K562 (cell line): ENCODE results near the gene BBLN. TPM values are rescaled to one million over a fixed set of nuclear protein-coding genes. Genes with fewer than 3 reads are reported as not detected.

Source experiments
- CBX3 ChIP-seq, 2 experiments: IDR thresholded peaks; 1 replicate in 1 of 2; 2 replicates in 1 of 2; pipeline ENCODE4 v1.6.1; 2012; ENCODE audit warnings: inconsistent platforms in 2 of 2, low read length in 2 of 2, borderline replicate concordance in 1 of 2, control low read depth in 1 of 2
- CCAR2 ChIP-seq: fragments of 200-400 bp; formaldehyde crosslinking; IDR thresholded peaks from 2 replicates; pipeline ENCODE4 v1.6.1; 2017; ENCODE audit warnings: mild to moderate bottlenecking, low read depth, low read length
- HLTF ChIP-seq: fragments of 450-650 bp; IDR thresholded peaks from 2 replicates; pipeline ENCODE4 v1.6.1; 2016
- HNRNPK ChIP-seq: fragments of 200-400 bp; formaldehyde crosslinking; IDR thresholded peaks from one replicate; pipeline ENCODE4 v1.6.1; 2018; ENCODE audit warnings: mild to moderate bottlenecking, low read depth, low read length; ENCODE audit not compliant: poor library complexity, severe bottlenecking
- HNRNPL ChIP-seq: fragments of 200-400 bp; formaldehyde crosslinking; IDR thresholded peaks from 2 replicates; pipeline ENCODE4 v1.6.1; 2017; ENCODE audit warnings: low read depth, mild to moderate bottlenecking, low read length
- MEF2A ChIP-seq: IDR thresholded peaks from 2 replicates; pipeline ENCODE4 v1.6.1; 2011; ENCODE audit warnings: low read depth, mild to moderate bottlenecking, low read length, moderate library complexity; ENCODE audit not compliant: control insufficient read depth
- MEF2D ChIP-seq: conservative IDR thresholded peaks from 2 replicates; pipeline ENCODE4 v1.6.1; 2016; ENCODE audit warnings: low read depth, missing genetic modification characterization, missing compliant biosample characterization
- NUFIP1 ChIP-seq: fragments of 450-650 bp; IDR thresholded peaks from 2 replicates; pipeline ENCODE4 v1.6.1; 2018; ENCODE audit not compliant: partially characterized antibody
- OTX1 ChIP-seq: fragments of 450-650 bp; formaldehyde crosslinking; IDR thresholded peaks from 2 replicates; pipeline ENCODE4 v1.4.0; 2022; ENCODE audit warnings: mild to moderate bottlenecking
- RBM25 ChIP-seq: fragments of 200-400 bp; formaldehyde crosslinking; IDR thresholded peaks from 2 replicates; pipeline ENCODE4 v1.6.1; 2018; ENCODE audit warnings: low read length, low read depth, moderate library complexity; ENCODE audit not compliant: severe bottlenecking
- SIN3B ChIP-seq: fragments of 450-650 bp; IDR thresholded peaks from 2 replicates; pipeline ENCODE4 v1.6.1; 2017; ENCODE audit warnings: low read depth, mild to moderate bottlenecking, moderate library complexity
- SMAD1 ChIP-seq: fragments of 150-350 bp; IDR thresholded peaks from 2 replicates; pipeline ENCODE4 v1.6.1; 2014; ENCODE audit warnings: low read length, low read depth; ENCODE audit not compliant: partially characterized antibody
- ZC3H8 ChIP-seq: fragments of 450-650 bp; IDR thresholded peaks from 2 replicates; pipeline ENCODE4 v1.6.1; 2017
- ZNF561 ChIP-seq: fragments of 450-650 bp; formaldehyde crosslinking; conservative IDR thresholded peaks from 2 replicates; pipeline ENCODE4 v1.4.0; 2020; ENCODE audit warnings: mild to moderate bottlenecking, moderate library complexity
- polyA plus RNA-seq, 8 experiments: library from polyadenylated mRNA; depleted of rRNA in 4 of 8; stranded (reverse) in 5 of 8; unstranded in 3 of 8; fragments of >200 nt; fragmentation: Nextera tagmentation in 2 of 8; fragmentation: Illumina TruSeq in 1 of 8; extraction: Ambion mirVana in 2 of 8; extraction: Trizol in 1 of 8; gene quantifications; 2 replicates each; pipeline versions ENCODE4 v1.2.1 to v1.2.3, GENCODE V29; 2011 to 2014; ENCODE audit warnings: inconsistent platforms in 1 of 8, missing spikeins in 1 of 8
- total RNA-seq, 7 experiments: library from RNA; depleted of rRNA in 6 of 7; stranded (reverse); fragments of >200 nt in 6 of 7; fragmentation: Illumina TruSeq in 2 of 7; extraction: Trizol in 2 of 7; gene quantifications; 2 replicates each; pipeline versions ENCODE4 v1.2.1 to v1.2.3, GENCODE V29; 2011 to 2021; ENCODE audit warnings: low replicate concordance in 1 of 7
- TF ChIP-seq, protein P1 (sequence below): sonication (generic); formaldehyde crosslinking; IDR thresholded peaks from 2 replicates; pipeline ENCODE4 v1.9.0; 2022; ENCODE audit warnings: mild to moderate bottlenecking, missing genetic modification reagents
- TF ChIP-seq, protein P2 (sequence below): fragments of 450-650 bp; IDR thresholded peaks from 2 replicates; pipeline ENCODE4 v1.7.0; 2016; ENCODE audit warnings: borderline replicate concordance
- TF ChIP-seq, protein P3 (sequence below), 2 experiments: fragments of 450-650 bp; formaldehyde crosslinking in 1 of 2; IDR thresholded peaks; 2 replicates each; pipeline versions ENCODE4 v1.4.0 to v1.6.1; 2014 to 2020; ENCODE audit warnings: mild to moderate bottlenecking in 2 of 2, borderline replicate concordance in 1 of 2, low read depth in 1 of 2

BBLN gene
- total and polyA plus RNA-seq, 9 of the 15 experiments (the other 6 are each of a cell fraction or from before 2014, with no cell fraction given): 4.2 to 331 (median 87.1) TPM

DNA sequence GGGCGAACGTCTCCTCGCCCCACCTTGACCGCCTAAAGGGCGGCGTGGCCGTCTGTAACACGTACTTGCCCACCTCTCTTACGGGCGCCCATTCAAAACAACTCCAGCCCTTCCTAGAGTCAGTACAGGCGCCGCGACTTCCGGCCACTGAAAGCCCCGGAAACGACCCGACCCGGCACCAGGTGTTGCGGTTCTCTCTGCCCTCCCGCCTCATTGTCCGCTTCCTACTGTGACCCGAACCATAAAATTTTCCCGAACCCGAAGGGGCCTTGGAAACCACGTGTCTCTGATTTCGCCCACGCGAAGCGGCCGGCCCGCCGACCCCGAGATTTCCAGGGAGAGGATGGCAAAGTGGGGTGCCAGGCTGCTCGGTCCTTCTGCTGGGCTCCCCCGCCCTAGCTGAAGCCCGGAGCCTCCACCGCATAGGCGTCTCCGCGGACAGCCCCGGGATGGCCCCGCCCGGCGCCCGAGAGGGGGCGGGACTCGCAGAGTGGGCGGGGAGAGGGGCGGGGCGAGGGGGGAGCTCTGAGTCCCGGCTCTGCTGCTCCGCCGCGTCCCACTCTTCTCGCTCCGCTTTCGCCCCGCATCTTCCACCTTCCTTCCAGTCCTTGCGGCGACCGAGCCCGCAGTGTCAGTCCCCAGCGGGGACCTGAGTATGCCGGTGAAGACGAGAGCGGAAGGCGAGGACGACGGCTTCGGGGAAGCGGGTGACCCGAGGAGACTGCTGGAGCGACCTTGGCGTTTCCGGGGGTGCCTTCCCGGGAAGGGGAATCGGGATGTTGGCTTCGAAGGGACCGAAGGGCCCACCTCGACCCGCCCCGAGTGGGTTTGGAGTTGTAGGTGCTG, 31.9 kb upstream of the BBLN start (continued):
- TF ChIP-seq, protein P1, sequence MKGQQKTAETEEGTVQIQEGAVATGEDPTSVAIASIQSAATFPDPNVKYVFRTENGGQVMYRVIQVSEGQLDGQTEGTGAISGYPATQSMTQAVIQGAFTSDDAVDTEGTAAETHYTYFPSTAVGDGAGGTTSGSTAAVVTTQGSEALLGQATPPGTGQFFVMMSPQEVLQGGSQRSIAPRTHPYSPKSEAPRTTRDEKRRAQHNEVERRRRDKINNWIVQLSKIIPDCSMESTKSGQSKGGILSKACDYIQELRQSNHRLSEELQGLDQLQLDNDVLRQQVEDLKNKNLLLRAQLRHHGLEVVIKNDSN (CRISPR knock-in tag): peak; percentile 88
- TF ChIP-seq MEF2A: no peak
- TF ChIP-seq, protein P2, sequence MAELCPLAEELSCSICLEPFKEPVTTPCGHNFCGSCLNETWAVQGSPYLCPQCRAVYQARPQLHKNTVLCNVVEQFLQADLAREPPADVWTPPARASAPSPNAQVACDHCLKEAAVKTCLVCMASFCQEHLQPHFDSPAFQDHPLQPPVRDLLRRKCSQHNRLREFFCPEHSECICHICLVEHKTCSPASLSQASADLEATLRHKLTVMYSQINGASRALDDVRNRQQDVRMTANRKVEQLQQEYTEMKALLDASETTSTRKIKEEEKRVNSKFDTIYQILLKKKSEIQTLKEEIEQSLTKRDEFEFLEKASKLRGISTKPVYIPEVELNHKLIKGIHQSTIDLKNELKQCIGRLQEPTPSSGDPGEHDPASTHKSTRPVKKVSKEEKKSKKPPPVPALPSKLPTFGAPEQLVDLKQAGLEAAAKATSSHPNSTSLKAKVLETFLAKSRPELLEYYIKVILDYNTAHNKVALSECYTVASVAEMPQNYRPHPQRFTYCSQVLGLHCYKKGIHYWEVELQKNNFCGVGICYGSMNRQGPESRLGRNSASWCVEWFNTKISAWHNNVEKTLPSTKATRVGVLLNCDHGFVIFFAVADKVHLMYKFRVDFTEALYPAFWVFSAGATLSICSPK: no peak
- TF ChIP-seq SMAD1: no peak
- no peak for TF ChIP-seq HLTF
- TF ChIP-seq ZNF561 (CRISPR knock-in tag): no peak
- no peak for TF ChIP-seq MEF2D (tag)
- TF ChIP-seq CBX3 (IDR thresholded peaks at IDR 0.05; ENCODE audit: borderline replicate concordance in 1 of 2, low read length in 2 of 2): no peak
- TF ChIP-seq HNRNPL: 0 out of 2 replicates have a peak, but pooled peaks have one; percentile 9
- no peak for TF ChIP-seq ZC3H8
- no peak for TF ChIP-seq RBM25
- TF ChIP-seq, protein P3, sequence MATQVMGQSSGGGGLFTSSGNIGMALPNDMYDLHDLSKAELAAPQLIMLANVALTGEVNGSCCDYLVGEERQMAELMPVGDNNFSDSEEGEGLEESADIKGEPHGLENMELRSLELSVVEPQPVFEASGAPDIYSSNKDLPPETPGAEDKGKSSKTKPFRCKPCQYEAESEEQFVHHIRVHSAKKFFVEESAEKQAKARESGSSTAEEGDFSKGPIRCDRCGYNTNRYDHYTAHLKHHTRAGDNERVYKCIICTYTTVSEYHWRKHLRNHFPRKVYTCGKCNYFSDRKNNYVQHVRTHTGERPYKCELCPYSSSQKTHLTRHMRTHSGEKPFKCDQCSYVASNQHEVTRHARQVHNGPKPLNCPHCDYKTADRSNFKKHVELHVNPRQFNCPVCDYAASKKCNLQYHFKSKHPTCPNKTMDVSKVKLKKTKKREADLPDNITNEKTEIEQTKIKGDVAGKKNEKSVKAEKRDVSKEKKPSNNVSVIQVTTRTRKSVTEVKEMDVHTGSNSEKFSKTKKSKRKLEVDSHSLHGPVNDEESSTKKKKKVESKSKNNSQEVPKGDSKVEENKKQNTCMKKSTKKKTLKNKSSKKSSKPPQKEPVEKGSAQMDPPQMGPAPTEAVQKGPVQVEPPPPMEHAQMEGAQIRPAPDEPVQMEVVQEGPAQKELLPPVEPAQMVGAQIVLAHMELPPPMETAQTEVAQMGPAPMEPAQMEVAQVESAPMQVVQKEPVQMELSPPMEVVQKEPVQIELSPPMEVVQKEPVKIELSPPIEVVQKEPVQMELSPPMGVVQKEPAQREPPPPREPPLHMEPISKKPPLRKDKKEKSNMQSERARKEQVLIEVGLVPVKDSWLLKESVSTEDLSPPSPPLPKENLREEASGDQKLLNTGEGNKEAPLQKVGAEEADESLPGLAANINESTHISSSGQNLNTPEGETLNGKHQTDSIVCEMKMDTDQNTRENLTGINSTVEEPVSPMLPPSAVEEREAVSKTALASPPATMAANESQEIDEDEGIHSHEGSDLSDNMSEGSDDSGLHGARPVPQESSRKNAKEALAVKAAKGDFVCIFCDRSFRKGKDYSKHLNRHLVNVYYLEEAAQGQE (IDR thresholded peaks at IDR 0.05; ENCODE audit: borderline replicate concordance): no peak
- TF ChIP-seq, protein P3 (CRISPR knock-in tag; IDR thresholded peaks at IDR 0.05; ENCODE audit: low read depth): no peak
- no peak for TF ChIP-seq NUFIP1
- TF ChIP-seq CCAR2: no peak
- no peak for TF ChIP-seq HNRNPK
- 0 out of 2 replicates have a peak, but pooled peaks have one; percentile 46 for TF ChIP-seq OTX1 (CRISPR knock-in tag)
- 0 out of 2 replicates have a peak, but pooled peaks have one; percentile 43 for TF ChIP-seq SIN3B
